Measurements from ENCODE around the gene ERFE.

- TF ChIP-seq POLR2A (IDR thresholded peaks at IDR 0.05; ENCODE audit: low read length): no peak
- TF ChIP-seq GATA1 (IDR thresholded peaks at IDR 0.05; ENCODE audit: low read depth, low read length): no peak
Observed at GRCh38 chr2:238171575-238172187, 12.9 kb downstream of the ERFE start.
